Bronchial epithelial cell (primary cell): ENCODE results near the gene AUP1. TPM values are rescaled to one million over a fixed set of nuclear protein-coding genes. Genes with fewer than 3 reads are reported as not detected.

Source experiments
- DNase-seq: peaks from one replicate; pipeline ENCODE4 v3.0.0-alpha.2; 2010; ENCODE audit warnings: low read depth
- FAIRE-seq: peaks from 2 replicates; lab custom pipeline; 2011; peaks lifted over from hg19 to GRCh38; lab: Jason Lieb, UNC
- H3K27me3 ChIP-seq: 2 replicates; pipeline ENCODE4 v1.5.1; 2011; ENCODE audit warnings: low read length; ENCODE audit not compliant: control insufficient read depth, insufficient read depth
- H3K36me3 ChIP-seq: 2 replicates; pipeline ENCODE4 v1.5.1; 2011; ENCODE audit warnings: low read length; ENCODE audit not compliant: control insufficient read depth, insufficient read depth
- H3K4me3 ChIP-seq: 2 replicates; pipeline ENCODE4 v1.5.1; 2011; ENCODE audit warnings: mild to moderate bottlenecking, low read depth, low read length, control low read depth
- total RNA-seq: library from RNA; depleted of rRNA; stranded (reverse); fragments of >200 nt; gene quantifications from 2 replicates; pipeline ENCODE4 v1.2.1, GENCODE V29; 2014
- TF ChIP-seq, protein P1 (sequence below): IDR thresholded peaks from 2 replicates; pipeline ENCODE4 v1.5.1; 2011; ENCODE audit warnings: mild to moderate bottlenecking, moderate library complexity, low read length, control low read depth, inconsistent platforms; ENCODE audit not compliant: insufficient read depth, severe bottlenecking

AUP1 gene
- total RNA-seq, 1 donor from 2014 or later, result 198 TPM

DNA sequence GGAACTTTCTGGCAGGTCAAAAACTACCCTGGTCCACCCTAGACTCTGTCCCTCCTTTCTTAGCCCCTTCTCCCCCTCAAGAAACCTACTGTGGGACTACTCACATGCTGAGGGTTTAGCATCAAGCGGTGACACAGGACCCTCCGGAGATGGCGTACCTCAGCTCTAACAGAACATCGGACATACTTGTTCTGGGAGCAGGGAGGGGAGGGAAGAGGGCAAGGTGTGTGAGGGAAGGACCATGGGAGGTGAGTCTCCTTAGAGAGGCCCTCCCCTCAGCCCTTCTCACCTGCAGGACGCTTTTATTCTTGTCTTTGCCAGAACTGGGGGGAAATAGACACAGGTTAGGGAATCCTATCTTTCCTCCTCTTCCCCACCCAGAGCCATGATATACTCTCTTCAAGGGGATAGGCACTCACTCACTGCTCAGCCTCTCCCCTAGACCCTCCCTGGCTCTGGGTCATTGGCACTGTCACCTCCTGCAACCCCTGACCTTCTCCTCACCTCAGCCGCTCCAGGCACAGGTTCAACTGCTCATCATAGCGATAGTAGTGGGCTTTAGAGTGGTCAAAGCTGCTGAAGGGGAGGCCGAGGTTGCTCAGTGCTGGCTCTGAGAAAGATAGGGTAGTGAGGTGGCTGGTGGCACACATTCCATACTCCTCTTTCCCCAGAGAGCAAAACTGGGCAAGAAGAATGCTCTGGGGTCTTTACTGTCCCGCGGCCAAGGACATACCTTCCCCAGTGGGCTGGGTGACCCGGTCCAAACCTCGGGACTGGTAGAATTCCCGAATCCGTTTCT lies 23.9 kb downstream of the AUP1 start:
- DNase-seq (no peak), FAIRE-seq (no peak)
- TF ChIP-seq, protein P1, sequence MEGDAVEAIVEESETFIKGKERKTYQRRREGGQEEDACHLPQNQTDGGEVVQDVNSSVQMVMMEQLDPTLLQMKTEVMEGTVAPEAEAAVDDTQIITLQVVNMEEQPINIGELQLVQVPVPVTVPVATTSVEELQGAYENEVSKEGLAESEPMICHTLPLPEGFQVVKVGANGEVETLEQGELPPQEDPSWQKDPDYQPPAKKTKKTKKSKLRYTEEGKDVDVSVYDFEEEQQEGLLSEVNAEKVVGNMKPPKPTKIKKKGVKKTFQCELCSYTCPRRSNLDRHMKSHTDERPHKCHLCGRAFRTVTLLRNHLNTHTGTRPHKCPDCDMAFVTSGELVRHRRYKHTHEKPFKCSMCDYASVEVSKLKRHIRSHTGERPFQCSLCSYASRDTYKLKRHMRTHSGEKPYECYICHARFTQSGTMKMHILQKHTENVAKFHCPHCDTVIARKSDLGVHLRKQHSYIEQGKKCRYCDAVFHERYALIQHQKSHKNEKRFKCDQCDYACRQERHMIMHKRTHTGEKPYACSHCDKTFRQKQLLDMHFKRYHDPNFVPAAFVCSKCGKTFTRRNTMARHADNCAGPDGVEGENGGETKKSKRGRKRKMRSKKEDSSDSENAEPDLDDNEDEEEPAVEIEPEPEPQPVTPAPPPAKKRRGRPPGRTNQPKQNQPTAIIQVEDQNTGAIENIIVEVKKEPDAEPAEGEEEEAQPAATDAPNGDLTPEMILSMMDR, result no peak
- H3K4me3 ChIP-seq, result no peak overlapping the region
- H3K36me3 ChIP-seq, result peaks cover 7% of the 10 kb centered on the region
- H3K27me3 ChIP-seq, result peaks cover 2% of the 10 kb centered on the region

DNA sequence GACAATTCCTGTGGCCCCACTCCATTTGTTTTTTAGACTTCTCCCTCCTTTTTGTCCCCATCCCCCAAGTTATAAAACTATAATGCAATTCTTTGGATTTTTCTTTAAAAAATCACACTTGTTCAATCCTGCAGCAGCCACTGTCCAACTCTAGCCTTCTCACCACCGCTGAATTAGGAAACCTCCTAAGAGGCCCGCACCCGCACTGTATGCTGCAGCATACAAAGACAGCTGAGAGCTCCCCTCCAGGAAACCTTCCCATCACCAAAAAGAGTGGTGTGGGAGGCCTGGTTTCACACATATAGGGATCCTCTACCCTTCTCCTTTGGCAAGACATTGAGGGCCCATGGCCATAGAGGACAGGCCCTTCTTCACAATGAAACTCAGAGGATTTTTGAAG lies 24.9 kb downstream of the AUP1 start:
- Histone ChIP-seq H3K27me3 (peaks cover 5% of the 10 kb centered on the region), H3K36me3 (peaks cover 7% of the 10 kb centered on the region), H3K4me3 (no peak overlapping the region)
- FAIRE-seq (no peak), DNase-seq (no peak)
- TF ChIP-seq, protein P1, result no peak

DNA sequence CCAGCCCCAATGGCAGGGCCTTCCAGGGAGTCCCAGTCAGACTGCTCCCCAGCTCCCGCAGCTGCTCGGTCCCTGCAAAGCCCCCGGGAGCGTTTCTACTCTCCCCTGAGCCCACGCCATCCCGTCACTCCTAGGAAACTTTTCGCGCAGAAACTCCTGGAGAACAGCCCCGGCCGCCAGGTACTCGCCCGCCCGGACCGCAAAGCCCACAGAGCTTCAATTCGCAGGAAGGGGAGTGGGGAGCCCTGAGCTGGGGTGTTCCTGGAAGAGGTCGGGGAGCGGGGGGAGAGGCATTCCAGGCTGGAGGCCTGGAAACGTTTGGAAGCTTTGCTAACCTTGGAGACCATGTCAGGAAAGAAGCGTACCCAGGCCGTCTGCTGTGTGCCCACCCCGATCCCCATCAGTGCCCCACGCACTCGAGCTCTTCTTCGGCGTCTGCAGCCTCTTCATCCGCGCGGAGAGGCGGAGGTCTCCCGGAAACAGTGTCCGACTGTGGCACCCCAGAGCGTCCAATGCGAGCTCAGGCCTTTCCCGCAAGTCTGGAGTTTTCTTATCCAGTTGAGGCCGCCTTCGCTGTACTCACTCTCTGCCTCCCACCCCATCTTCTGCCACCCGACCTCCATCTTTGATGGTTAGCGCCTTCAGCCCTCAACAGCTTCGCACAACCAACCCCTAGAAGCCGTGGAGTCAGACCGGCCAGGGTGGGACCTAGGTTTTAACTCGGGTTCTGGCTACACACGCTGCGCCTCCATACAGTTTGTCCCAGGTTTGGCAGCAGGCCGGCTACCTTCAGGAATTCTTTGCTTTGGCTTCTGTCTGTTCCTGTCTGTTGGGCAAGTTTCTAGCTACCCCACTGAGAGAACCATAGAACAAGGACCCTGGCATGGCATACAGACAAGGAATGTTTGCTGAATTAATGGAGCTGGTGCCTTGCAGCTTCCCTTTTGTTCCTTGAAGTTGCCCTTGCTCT lies 25.7 kb downstream of the AUP1 start:
- no peak for FAIRE-seq
- peak overlapping the region; percentile 54 for H3K4me3 ChIP-seq

DNA sequence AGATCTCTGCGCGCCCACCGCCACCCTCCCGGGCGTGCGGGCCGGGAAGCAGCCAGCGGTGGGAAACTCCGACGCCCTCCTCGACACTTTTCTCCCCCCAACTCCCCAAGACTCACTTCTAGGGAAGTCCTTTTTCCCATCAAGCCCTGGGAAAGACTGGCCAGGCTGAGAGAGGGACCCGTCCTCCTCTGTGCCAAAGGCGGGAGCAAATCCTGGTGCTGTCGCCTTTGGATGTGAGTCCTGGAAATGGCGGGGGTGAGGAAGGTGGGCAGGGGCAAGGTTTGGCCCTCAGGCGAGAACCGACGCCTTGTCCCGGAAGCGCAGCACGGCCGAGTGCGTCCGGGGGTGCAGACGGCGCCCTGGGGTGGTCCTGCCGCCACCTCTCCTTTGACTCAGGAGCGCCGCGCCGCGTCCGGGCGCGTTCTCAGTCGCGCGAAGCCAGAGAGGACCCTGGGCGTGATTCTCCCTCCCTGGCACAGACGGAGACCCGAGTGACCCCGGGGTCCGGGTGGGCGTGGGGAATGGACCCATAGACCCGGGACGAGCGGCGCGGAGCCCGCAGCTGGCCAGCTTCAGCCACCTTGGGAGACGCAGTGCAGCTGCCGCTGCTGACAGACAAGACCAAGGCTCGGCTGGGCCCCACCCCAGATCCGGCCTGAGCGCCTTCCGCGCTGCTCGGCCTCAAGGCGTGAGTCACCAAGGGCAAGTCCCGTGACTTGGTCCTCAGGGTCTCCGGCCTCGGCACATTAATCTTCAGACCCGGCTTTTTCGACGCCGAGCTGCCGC lies 26.6 kb downstream of the AUP1 start:
- Histone ChIP-seq H3K4me3 (peak overlapping the region; percentile 54), H3K27me3 (peaks cover 9% of the 10 kb centered on the region), H3K36me3 (peaks cover 7% of the 10 kb centered on the region)
- FAIRE-seq (no peak), DNase-seq (peak; percentile 64)
- TF ChIP-seq, protein P1, result peak; percentile 47

More for the DNA sequence above, 25.7 kb downstream of the AUP1 start:
- Histone ChIP-seq H3K27me3 (peaks cover 7% of the 10 kb centered on the region), H3K36me3 (peaks cover 7% of the 10 kb centered on the region)
- no peak for DNase-seq
- TF ChIP-seq, protein P1, result no peak

DNA sequence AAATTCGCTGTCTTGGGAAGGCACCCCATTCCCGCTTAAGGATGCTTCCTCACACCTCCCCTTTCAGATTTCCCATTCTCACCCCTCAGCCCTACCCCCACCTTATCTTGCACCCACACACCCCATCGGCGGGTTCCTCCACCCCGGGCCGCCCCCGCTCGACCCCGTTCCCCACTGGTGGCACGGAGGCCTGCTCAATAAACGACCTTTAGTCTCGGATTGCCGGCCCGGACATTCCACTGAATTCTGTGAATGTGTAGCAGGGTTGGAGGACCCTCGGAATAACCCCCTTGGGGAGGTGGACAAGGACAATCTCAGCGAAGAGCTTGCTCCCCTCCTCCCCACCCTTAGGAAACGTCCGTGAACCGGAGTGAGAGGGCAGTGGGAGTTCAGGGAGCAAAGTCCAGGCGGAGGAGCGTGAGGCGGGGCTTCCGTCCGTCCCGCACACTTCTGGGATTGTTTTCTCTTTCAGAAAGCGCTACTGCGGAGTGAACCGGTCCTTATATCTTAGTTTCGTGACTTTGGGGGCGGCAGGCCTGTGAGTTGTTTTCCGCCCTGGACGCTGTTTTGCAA lies 27.3 kb downstream of the AUP1 start:
- Histone ChIP-seq H3K36me3 (peaks cover 7% of the 10 kb centered on the region), H3K27me3 (peaks cover 9% of the 10 kb centered on the region), H3K4me3 (peak overlapping the region; percentile 54)
- DNase-seq (no peak), FAIRE-seq (no peak)
- TF ChIP-seq, protein P1, result no peak
